HG02798 (cell line): ENCODE results near the gene RBFOX1.
"Not testable (repeated sequence)": the region's sequence is repeated elsewhere in the genome, so short reads cannot be mapped to it uniquely, and the experiment has no call there.

Experiments
- ATAC-seq: cut with Tn5 transposase; IDR thresholded peaks from one replicate; pipeline ENCODE4 v1.9.1; 2021; ENCODE audit warnings: mild to moderate bottlenecking; ENCODE audit not compliant: unreplicated experiment, poor library complexity

The RBFOX1 gene

GRCh38 chr16:7443648-7444365, 111.2 kb downstream of the RBFOX1 start:
- no peak for ATAC-seq

GRCh38 chr16:7449306-7449705, 116.7 kb downstream of the RBFOX1 start:
- ATAC-seq: no peak

- ATAC-seq: no peak
These were observed 117.2 kb downstream of the RBFOX1 start for GRCh38 chr16:7449808-7450207.

DNA sequence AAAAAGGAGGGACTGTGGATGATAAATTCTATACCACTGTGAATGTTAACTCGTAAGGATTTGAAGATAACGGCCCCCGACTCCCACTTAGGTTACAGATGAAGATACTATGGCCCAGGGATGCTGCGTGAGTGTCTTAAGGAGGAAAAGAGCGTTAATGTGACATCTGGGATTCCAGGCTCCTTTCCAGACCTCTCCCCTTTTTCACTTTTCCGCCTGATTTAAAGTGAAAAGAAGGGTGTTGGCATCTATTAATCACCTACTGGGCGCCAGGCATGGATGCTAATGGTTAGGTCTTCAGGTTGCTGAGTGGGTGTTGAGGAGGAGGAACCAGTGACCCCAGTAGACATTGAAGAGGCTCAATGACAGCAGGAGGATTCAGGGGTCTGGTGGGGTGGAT, 117.8 kb downstream of the RBFOX1 start:
- ATAC-seq: no peak

- ATAC-seq: no peak
These were observed 119.4 kb downstream of the RBFOX1 start for GRCh38 chr16:7452090-7452489.

- ATAC-seq: no peak
These were observed 123.6 kb downstream of the RBFOX1 start for GRCh38 chr16:7456211-7456610.

- ATAC-seq: no peak
These were observed 125.5 kb downstream of the RBFOX1 start for GRCh38 chr16:7458144-7458543.

GRCh38 chr16:7470344-7470743, 137.7 kb downstream of the RBFOX1 start:
- ATAC-seq: no peak

DNA sequence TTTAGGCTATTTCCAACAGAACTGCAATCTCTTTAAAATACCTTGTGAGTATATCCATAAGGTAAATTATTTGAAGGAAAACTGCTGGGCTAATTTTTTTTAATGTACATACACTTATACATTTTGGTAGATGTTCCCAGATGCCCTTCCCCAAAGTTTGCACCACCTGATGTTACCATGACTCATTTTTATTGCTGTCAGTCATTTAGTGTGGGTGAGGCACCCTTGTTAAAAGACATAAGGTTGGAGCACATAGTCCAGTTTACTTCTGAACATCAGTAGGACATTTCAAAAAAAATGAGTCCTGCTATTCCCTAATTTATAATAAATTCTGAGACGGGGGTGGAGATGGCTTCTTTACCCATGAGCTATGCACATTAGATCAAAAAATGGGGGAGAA, 138.6 kb downstream of the RBFOX1 start:
- ATAC-seq: no peak

DNA sequence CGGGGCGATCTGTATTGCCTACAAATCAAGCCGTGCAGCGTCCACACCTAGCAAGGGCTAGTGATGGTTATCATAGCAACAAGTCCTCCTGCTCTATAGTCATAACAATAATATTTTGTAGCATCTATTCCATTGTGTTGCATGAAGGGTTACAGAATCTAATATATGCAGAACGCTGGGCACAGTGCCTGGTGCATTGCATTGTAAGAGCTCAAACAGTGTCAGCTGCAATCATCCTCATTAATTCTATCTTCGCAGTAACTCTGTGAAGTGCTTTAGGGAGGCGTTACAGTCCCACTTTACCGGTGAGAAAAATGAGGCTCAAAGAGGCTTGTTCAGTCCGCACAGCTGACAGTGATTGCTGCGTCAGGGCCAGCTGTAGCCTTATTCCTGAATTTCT, 149.4 kb downstream of the RBFOX1 start:
- no peak for ATAC-seq

GRCh38 chr16:7482596-7483290, 150.1 kb downstream of the RBFOX1 start:
- no peak for ATAC-seq

- no peak for ATAC-seq
These were observed 155.1 kb downstream of the RBFOX1 start for GRCh38 chr16:7487574-7488323.

DNA sequence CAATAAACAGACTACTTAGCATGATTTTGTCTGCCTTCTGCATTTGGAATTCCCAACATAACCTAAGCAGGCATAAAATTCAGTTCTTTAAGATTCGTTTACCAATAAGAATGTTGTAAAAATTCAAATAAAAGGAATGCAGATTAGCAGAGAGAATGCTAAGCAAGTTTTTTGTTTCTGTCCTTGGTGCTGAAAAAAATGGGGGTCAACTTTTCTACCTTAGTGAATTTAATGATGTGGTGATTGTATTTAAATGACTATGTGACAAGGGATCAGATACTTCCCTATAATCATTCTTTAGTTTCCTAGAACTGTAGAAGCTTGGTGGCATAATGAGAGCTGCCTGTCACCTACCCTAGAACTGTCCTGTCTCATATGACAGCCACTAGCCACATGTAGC, 159.5 kb downstream of the RBFOX1 start:
- no peak for ATAC-seq

DNA sequence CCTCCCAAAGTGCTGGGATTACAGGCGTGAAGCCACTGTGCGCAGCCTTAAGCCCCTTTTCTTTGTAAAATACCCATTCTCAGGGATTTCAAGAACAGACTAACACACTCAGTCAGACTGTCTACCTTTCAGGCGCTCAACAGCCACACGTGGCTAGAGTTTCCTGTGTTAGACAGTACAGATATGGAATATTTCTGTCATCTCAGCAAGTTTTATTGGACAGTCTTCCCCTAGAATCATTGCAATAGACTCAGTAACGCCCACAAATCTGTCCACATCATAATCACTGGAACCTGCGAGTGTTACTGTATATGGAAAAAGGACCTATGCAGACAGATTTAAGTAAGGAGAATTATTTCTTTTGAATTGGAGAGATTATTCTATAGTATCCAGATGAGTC, 160.5 kb downstream of the RBFOX1 start:
- no peak for ATAC-seq

GRCh38 chr16:7497691-7498090, 165.0 kb downstream of the RBFOX1 start:
- ATAC-seq: no peak

DNA sequence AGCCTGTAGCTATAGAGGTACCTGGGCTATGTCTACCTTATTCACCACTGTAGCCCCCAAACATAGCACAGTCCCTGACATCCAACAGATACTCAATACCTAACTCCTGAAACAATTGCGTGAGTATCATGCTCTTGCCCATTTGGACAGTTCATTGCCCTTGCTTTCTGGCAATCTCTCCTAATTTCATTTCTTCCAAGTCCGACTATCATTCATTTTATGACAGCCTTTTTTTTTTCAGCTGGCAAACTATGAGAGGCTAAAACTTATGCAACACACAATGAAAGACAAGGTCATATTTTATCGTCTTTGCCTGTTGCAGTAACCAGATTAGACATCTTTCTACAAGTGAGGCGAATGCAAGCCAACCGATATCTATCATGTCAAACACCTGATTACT, 169.2 kb downstream of the RBFOX1 start:
- no peak for ATAC-seq

DNA sequence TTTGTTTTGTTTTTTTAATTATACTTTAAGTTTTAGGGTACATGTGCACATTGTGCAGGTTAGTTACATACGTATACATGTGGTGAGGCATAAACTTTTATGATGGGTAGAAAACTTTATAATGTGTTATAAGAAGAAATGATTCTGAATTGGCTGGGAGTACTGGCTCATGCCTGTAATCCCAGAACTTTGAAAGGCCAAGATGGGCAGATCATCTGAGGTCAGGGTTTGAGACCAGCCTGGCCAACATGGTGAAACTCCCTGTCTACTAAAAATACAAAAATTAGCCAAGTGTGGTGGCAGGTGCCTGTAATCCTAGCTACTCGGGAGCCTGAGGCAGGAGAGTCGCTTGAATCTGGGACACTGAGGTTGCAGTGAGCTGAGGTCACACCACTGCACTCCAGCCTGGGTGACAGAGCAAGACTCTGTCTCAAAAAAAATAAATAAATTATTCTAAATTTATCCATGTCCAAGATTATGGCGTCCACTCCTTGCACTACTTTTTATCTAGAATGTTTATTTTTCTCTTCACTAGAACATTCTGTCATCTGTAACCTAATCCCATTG, 170.0 kb downstream of the RBFOX1 start:
- not testable (repeated sequence) for ATAC-seq

GRCh38 chr16:7503666-7504065, 171.0 kb downstream of the RBFOX1 start:
- ATAC-seq: no peak

GRCh38 chr16:7504844-7505243, 172.2 kb downstream of the RBFOX1 start:
- no peak for ATAC-seq

DNA sequence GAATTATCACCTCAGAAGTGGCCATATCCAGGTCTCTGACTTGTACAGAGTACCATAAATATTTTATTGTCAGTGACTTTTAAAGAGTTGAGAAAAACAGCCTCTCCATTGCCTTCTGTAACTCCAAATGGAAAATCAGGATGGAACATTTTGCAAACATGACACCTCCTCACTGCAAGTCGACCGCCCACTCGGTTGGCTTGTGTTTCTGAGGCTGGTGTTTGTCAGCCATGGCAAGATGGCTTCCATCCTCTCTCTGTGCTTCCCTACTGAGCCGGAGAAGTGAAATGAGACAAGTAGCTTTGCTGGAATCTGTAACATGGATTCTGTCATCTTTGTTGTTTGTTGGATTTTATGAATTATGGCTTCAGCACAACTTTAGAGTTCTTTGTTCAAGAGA, 172.8 kb downstream of the RBFOX1 start:
- ATAC-seq: no peak

GRCh38 chr16:7506363-7506762, 173.7 kb downstream of the RBFOX1 start:
- ATAC-seq: no peak
